ENCODE measurements around the gene PNMA8B. TPM values are rescaled to one million over a fixed set of nuclear protein-coding genes. Genes with fewer than 3 reads are reported as not detected.
A peak's percentile ranks its signal among the peaks of the same experiment; 100 is the strongest.

PNMA8B gene
- total and polyA plus RNA-seq, 8 donors = 1.4 to 5.2 (median 3.9) TPM

GRCh38 chr19:46494941-46495785, 504 bp downstream of the PNMA8B start:
- intact Hi-C loops (cut with DNase I) = no loop called here

GRCh38 chr19:46494146-46494940, 1.3 kb downstream of the PNMA8B start:
- Histone ChIP-seq H3K27ac (no peak overlapping the region), H3K4me3 (peak overlapping the region; percentile 28), H3K36me3 (no peaks in the 10 kb centered on the region), H3K4me1 (peaks cover 8 to 35% of the 10 kb centered on the region in 2 donors), H3K27me3 (peaks cover 15 to 76% of the 10 kb centered on the region in 2 donors), H3K9me3 (no peaks in the 10 kb centered on the region)
- no peak for TF ChIP-seq CTCF (IDR thresholded peaks at IDR 0.05)
- intact Hi-C loops (cut with DNase I) = no loop called here
- DNase-seq (peak in 1 of 4 donors; percentile 67), ATAC-seq (no peak)

More at GRCh38 chr19:46494941-46495785, 504 bp downstream of the PNMA8B start:
- Histone ChIP-seq H3K4me1 (peaks cover 3 to 30% of the 10 kb centered on the region in 2 donors), H3K27me3 (peaks cover 9 to 68% of the 10 kb centered on the region in 2 donors), H3K36me3 (no peaks in the 10 kb centered on the region), H3K9me3 (no peaks in the 10 kb centered on the region), H3K4me3 (peak overlapping the region; percentile 13 to 25), H3K27ac (no peak overlapping the region)
- ATAC-seq (no peak), DNase-seq (peak in 1 of 4 donors; percentile 67)
- TF ChIP-seq CTCF (IDR thresholded peaks at IDR 0.05) = no peak

GRCh38 chr19:46493236-46494145, 2.2 kb downstream of the PNMA8B start:
- H3K27me3 ChIP-seq = peaks cover 24 to 85% of the 10 kb centered on the region in 2 donors
- intact Hi-C loops (cut with DNase I) = no loop called here
- no peak for TF ChIP-seq CTCF (IDR thresholded peaks at IDR 0.05)
- peak overlapping the region in 1 of 2 donors; percentile 37 for H3K27ac ChIP-seq
- peaks cover 9 to 35% of the 10 kb centered on the region in 2 donors for H3K4me1 ChIP-seq
- peak in 2 of 4 donors; percentile 68 to 81 for DNase-seq
- H3K36me3 ChIP-seq = no peaks in the 10 kb centered on the region
- H3K4me3 ChIP-seq = peak overlapping the region; percentile 28
- ATAC-seq = peak; percentile 6
- H3K9me3 ChIP-seq = no peaks in the 10 kb centered on the region

GRCh38 chr19:46492841-46493235, 2.8 kb downstream of the PNMA8B start:
- ATAC-seq (no peak), DNase-seq (no peak)
- Histone ChIP-seq H3K36me3 (no peaks in the 10 kb centered on the region), H3K9me3 (no peaks in the 10 kb centered on the region), H3K27me3 (peaks cover 28 to 91% of the 10 kb centered on the region in 2 donors), H3K4me3 (peak overlapping the region; percentile 28), H3K4me1 (peaks cover 9 to 35% of the 10 kb centered on the region in 2 donors), H3K27ac (no peak overlapping the region)
- TF ChIP-seq CTCF (IDR thresholded peaks at IDR 0.05) = no peak
- intact Hi-C loops (cut with DNase I) = no loop called here
